Body of pancreas (tissue), 4 donors: ENCODE measurements around the gene FBN1. TPM values are rescaled to one million over a fixed set of nuclear protein-coding genes. Genes with fewer than 3 reads are reported as not detected.

ENCODE experiments used
- ATAC-seq: fragments of 150-250 bp; one replicate; pipeline ENCODE4 v1.9.1; 2016
- DNase-seq, 4 donors: peaks; one replicate each; pipeline ENCODE4 v3.0.0-alpha.2; 2019
- H3K27ac ChIP-seq, 4 donors: fragments of 200-600 bp; sonication (generic); 1 replicate in 3 of 4; 2 replicates in 1 of 4; pipeline versions ENCODE4 v1.5.1 to v1.6.1; 2016 to 2019; ENCODE audit warnings: mild to moderate bottlenecking in 1 of 4, mixed read lengths in 1 of 4, moderate library complexity in 1 of 4
- H3K27me3 ChIP-seq, 2 donors: fragments of 200-600 bp; sonication (generic); one replicate each; pipeline ENCODE4 v1.6.0; 2016; ENCODE audit warnings: mild to moderate bottlenecking in 1 of 2
- H3K36me3 ChIP-seq, 2 donors: fragments of 200-600 bp; sonication (generic); replicated peaks in 1 of 2; 2 replicates each; pipeline ENCODE4 v1.5.1; 2016; ENCODE audit warnings: low read depth in 2 of 2; ENCODE audit not compliant: insufficient read depth in 1 of 2
- H3K4me1 ChIP-seq: fragments of 200-600 bp; sonication (generic); one replicate; pipeline ENCODE4 v1.6.0; 2016
- H3K4me3 ChIP-seq, 2 donors: fragments of 200-600 bp; sonication (generic); 1 replicate in 1 of 2; 2 replicates in 1 of 2; pipeline ENCODE4 v1.5.1; 2016 to 2019
- H3K9me3 ChIP-seq, 3 donors: fragments of 200-600 bp; sonication (generic); 1 replicate in 2 of 3; 2 replicates in 1 of 3; pipeline ENCODE4 v1.5.1; 2016
- POLR2A ChIP-seq, 3 donors: fragments of 450-650 bp; IDR thresholded peaks; one replicate each; pipeline ENCODE4 v1.6.1; 2016; ENCODE audit warnings: antibody characterized with exemption in 3 of 3, mild to moderate bottlenecking in 2 of 3
- WGBS, 2 donors: methylation state at CpG; one replicate each; pipeline ENCODE4 v1.1.5; 2017; 5-methylcytosine and 5-hydroxymethylcytosine counted together
- intact Hi-C: fragments of 100-400 bp; cut with DNase I; formaldehyde crosslinking; loops from one replicate; pipeline ENCODE4 v1.15.1; 2023
- total RNA-seq, 2 donors: library from RNA; depleted of rRNA; stranded (reverse); fragments of >200 nt; gene quantifications; one replicate each; pipeline ENCODE4 v1.1.0, GENCODE V29; 2016
- TF ChIP-seq, protein P1 (sequence below), 7 experiments: fragments of 450-650 bp in 4 of 7; fragments of 200-600 bp in 3 of 7; sonication (generic) in 3 of 7; IDR thresholded peaks; one replicate each; pipeline ENCODE4 v1.5.1; 2016 to 2019; ENCODE audit warnings: antibody characterized with exemption in 7 of 7

Gene FBN1
- total RNA-seq, 2 donors from 2014 or later = 12.7 to 51.1 TPM

DNA sequence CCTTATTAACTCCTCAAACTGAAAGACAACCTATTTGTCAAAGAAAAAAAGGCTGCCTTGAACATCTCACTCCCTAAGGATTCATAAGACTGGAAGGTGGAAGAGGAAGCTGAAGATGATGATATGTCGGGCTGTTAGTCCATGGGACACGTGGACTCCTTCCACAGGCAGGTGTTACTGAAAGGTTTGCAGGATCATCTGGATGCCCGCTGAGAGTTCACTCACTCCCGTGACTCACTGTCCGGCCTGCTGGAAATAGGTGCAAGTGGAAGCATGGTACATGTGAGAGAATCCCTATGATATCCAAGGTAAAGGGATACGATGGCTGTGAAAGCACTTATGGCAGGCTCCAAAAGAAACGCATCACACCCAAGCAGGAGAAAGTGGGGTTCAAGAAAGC lies 33.3 kb upstream of the FBN1 start:
- 86 to 87% methylated on average over 7 of the region's 7 CpGs for WGBS, 2 donors
- Histone ChIP-seq H3K4me1 (no peaks in the 10 kb centered on the region), H3K4me3 (no peak overlapping the region), H3K36me3 (no peaks in the 10 kb centered on the region), H3K27me3 (no peaks in the 10 kb centered on the region), H3K27ac (no peak overlapping the region), H3K9me3 (no peaks in the 10 kb centered on the region)
- TF ChIP-seq POLR2A (IDR thresholded peaks at IDR 0.05) = no peak
- no peak for ATAC-seq
- DNase-seq = no peak
- intact Hi-C loops = no loop called here

DNA sequence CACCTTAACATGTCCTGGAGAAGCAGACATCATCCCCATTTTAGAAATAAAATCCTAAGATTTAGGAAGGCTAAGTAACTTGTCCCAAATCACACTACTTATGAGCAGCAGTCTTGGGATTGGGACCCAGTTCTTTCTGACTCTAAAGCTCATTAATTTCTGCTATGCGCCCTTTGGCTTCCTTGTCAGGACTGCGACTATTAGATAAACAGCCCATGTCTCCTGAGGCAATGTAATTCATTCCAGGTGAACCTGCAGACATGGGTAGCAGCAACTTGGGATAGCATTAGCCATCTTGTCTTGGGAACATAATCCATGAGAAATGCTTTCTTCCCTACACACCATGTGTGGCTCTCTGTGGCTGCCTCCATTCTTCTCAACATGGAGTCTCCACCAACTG lies 32.3 kb upstream of the FBN1 start:
- no peak overlapping the region for H3K27ac ChIP-seq
- WGBS, 2 donors = 72 to 92% methylated on average over 2 of the region's 2 CpGs
- H3K36me3 ChIP-seq = no peaks in the 10 kb centered on the region
- TF ChIP-seq, protein P1, sequence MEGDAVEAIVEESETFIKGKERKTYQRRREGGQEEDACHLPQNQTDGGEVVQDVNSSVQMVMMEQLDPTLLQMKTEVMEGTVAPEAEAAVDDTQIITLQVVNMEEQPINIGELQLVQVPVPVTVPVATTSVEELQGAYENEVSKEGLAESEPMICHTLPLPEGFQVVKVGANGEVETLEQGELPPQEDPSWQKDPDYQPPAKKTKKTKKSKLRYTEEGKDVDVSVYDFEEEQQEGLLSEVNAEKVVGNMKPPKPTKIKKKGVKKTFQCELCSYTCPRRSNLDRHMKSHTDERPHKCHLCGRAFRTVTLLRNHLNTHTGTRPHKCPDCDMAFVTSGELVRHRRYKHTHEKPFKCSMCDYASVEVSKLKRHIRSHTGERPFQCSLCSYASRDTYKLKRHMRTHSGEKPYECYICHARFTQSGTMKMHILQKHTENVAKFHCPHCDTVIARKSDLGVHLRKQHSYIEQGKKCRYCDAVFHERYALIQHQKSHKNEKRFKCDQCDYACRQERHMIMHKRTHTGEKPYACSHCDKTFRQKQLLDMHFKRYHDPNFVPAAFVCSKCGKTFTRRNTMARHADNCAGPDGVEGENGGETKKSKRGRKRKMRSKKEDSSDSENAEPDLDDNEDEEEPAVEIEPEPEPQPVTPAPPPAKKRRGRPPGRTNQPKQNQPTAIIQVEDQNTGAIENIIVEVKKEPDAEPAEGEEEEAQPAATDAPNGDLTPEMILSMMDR (IDR thresholded peaks at IDR 0.05) = no peak
- no peak for TF ChIP-seq POLR2A (IDR thresholded peaks at IDR 0.05)
- ATAC-seq = no peak
- no peak overlapping the region for H3K4me3 ChIP-seq
- H3K27me3 ChIP-seq = no peaks in the 10 kb centered on the region
- intact Hi-C loops = no loop called here
- DNase-seq = no peak
- H3K9me3 ChIP-seq = no peaks in the 10 kb centered on the region
- H3K4me1 ChIP-seq = no peaks in the 10 kb centered on the region

DNA sequence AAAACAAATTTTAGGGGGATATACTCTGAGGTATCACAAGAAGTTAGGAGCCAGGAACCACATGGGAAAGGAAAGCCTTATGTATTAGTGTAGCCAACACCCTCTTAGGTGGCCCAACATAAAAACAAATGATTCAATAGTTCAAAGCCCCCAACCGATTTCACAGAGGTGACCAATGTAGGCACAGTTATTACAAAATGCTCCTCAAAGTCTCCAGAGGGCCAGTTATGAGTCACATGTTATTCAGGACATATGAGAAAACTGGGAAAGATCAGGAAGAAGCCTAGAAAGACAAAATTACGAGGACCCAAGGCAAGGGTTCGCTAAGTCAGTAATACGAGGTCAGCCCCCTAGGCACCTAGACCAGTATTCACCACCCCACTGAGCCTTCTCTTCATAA lies 29.9 kb upstream of the FBN1 start:
- no peaks in the 10 kb centered on the region for H3K27me3 ChIP-seq
- ATAC-seq (no peak), DNase-seq (no peak)
- 83 to 96% methylated on average over 4 of the region's 4 CpGs for WGBS, 2 donors
- no peaks in the 10 kb centered on the region for H3K36me3 ChIP-seq
- H3K4me3 ChIP-seq = no peak overlapping the region
- H3K4me1 ChIP-seq = no peaks in the 10 kb centered on the region
- intact Hi-C loops = no loop called here
- H3K9me3 ChIP-seq = no peaks in the 10 kb centered on the region
- H3K27ac ChIP-seq = no peak overlapping the region
- no peak for TF ChIP-seq POLR2A (IDR thresholded peaks at IDR 0.05)
- TF ChIP-seq, protein P1 (IDR thresholded peaks at IDR 0.05) = no peak

DNA sequence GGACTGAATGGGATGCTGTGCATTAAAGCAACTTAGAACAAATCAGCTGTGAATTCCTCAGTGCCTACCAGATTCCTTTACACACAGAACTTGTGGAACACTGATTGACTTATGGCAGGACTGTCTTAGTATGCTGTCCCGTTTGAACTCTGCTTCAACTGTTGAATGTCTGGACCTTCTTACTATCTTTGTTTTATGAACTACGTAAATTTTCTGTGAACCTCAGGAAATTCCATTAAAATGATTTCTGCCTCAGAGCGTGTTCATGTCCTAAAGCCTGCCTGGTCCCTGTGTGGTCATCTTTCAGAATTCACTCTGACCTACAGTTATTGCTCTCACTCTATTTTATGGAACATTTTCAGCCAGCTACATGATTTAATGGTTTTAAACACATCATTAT lies 29.4 kb upstream of the FBN1 start:
- ATAC-seq = no peak
- H3K27ac ChIP-seq = no peak overlapping the region
- H3K36me3 ChIP-seq = no peaks in the 10 kb centered on the region
- H3K9me3 ChIP-seq = no peaks in the 10 kb centered on the region
- H3K4me3 ChIP-seq = no peak overlapping the region
- no peak for DNase-seq
- TF ChIP-seq POLR2A (IDR thresholded peaks at IDR 0.05) = no peak
- TF ChIP-seq, protein P1 (IDR thresholded peaks at IDR 0.05) = no peak
- no peaks in the 10 kb centered on the region for H3K27me3 ChIP-seq
- WGBS, 2 donors = 48 to 56% methylated on average over 3 of the region's 3 CpGs
- intact Hi-C loops = no loop called here
- H3K4me1 ChIP-seq = no peaks in the 10 kb centered on the region

DNA sequence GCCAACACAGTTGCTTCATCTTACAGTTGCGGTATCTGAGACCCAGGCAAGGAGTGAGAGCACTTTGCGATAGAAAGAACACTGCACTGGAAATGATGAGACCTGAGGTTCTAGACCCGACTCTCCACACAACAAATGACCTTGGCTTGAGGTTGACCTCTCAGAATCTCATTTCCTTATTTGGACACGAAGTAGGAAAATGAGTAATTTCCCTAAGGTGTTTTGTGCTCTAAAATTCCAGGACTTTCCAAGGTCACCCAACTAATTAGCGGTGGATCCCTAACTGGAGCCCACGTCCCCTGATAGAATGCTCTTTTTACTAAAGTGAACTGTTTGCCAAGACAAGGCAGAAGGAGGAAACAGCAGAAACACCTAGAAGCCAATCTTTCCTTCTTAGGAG lies 26.7 kb upstream of the FBN1 start:
- Histone ChIP-seq H3K4me1 (no peaks in the 10 kb centered on the region), H3K27ac (no peak overlapping the region), H3K9me3 (no peaks in the 10 kb centered on the region), H3K36me3 (no peaks in the 10 kb centered on the region), H3K27me3 (no peaks in the 10 kb centered on the region), H3K4me3 (no peak overlapping the region)
- WGBS, 2 donors = 68 to 74% methylated on average over 6 of the region's 6 CpGs
- no peak for TF ChIP-seq POLR2A (IDR thresholded peaks at IDR 0.05)
- TF ChIP-seq, protein P1 (IDR thresholded peaks at IDR 0.05) = no peak
- intact Hi-C loops = no loop called here
- DNase-seq (no peak), ATAC-seq (no peak)
